OCI-LY7 (cell line): ENCODE results near the gene MAPRE3. TPM values are rescaled to one million over a fixed set of nuclear protein-coding genes. Genes with fewer than 3 reads are reported as not detected.

Source experiments
- BruUV-seq: library from RNA; stranded (reverse); fragments of 400-500 nt; replicated peaks from 2 replicates; lab custom pipeline; 2021; lab: Mats Ljungman, UMichigan
- CTCF ChIA-PET: fragments of 300-600 bp; sonication (Branson Sonifier 250); formaldehyde crosslinking; loops from one replicate; lab custom pipeline; 2022; ENCODE audit warnings: antibody characterized with exemption; ENCODE audit not compliant: unreplicated experiment; lab: Charles Lee
- POLR2A ChIA-PET: fragments of 300-600 bp; sonication (Branson Sonifier 250); formaldehyde crosslinking; loops from one replicate; lab custom pipeline; 2022; ENCODE audit warnings: antibody characterized with exemption; lab: Charles Lee
- DNase-seq: peaks from one replicate; pipeline ENCODE4 v3.0.0-alpha.2; 2015; ENCODE audit warnings: low spot score
- H2AFZ ChIP-seq: fragments of 200-600 bp; sonication (generic), shearing (Covaris generic); 2 replicates; pipeline ENCODE4 v1.6.1; 2014; ENCODE audit warnings: mild to moderate bottlenecking, antibody characterized with exemption, low read length, moderate library complexity
- H3K27ac ChIP-seq: fragments of 200-600 bp; sonication (generic); 2 replicates; pipeline ENCODE4 v1.5.1; 2014; ENCODE audit warnings: mixed run types, low read depth, mild to moderate bottlenecking, moderate library complexity, low read length, inconsistent platforms; ENCODE audit not compliant: poor library complexity, severe bottlenecking
- H3K36me3 ChIP-seq: fragments of 200-600 bp; sonication (generic); 2 replicates; pipeline ENCODE4 v1.6.1; 2014; ENCODE audit warnings: mild to moderate bottlenecking, antibody characterized with exemption, low read length, moderate library complexity, mixed read lengths; ENCODE audit not compliant: insufficient read depth
- H3K4me1 ChIP-seq: fragments of 200-600 bp; sonication (generic); 2 replicates; pipeline ENCODE4 v1.5.1; 2014; ENCODE audit warnings: mild to moderate bottlenecking, low read length; ENCODE audit not compliant: insufficient read depth, poor library complexity, severe bottlenecking
- H3K4me2 ChIP-seq: fragments of 200-600 bp; sonication (generic); 2 replicates; pipeline ENCODE4 v1.6.1; 2014; ENCODE audit warnings: mild to moderate bottlenecking, low read length
- H3K4me3 ChIP-seq: fragments of 200-600 bp; sonication (generic); 2 replicates; pipeline ENCODE4 v1.5.1; 2014; ENCODE audit warnings: mild to moderate bottlenecking, low read depth, low read length; ENCODE audit not compliant: poor library complexity, severe bottlenecking
- H3K79me2 ChIP-seq: fragments of 200-600 bp; sonication (generic); 2 replicates; pipeline ENCODE4 v1.6.1; 2016; ENCODE audit warnings: low read depth, mild to moderate bottlenecking, low read length, moderate library complexity, mixed read lengths; ENCODE audit not compliant: insufficient read depth
- H3K9me2 ChIP-seq: fragments of 200-600 bp; sonication (generic); 2 replicates; pipeline ENCODE4 v1.6.1; 2016; ENCODE audit warnings: mild to moderate bottlenecking, low read length, mixed read lengths; ENCODE audit not compliant: insufficient read depth
- H3K9me3 ChIP-seq: fragments of 200-600 bp; sonication (generic); 2 replicates; pipeline ENCODE4 v1.6.1; 2014; ENCODE audit warnings: mild to moderate bottlenecking, mixed run types, low read length, mixed read lengths
- H4K20me1 ChIP-seq: fragments of 200-600 bp; sonication (generic); 2 replicates; pipeline ENCODE4 v1.6.1; 2014; ENCODE audit warnings: mild to moderate bottlenecking, antibody characterized with exemption, low read length, moderate library complexity, mixed read lengths; ENCODE audit not compliant: insufficient read depth
- CTCF ChIP-seq: fragments of 200-600 bp; sonication (generic); conservative IDR thresholded peaks from 2 replicates; pipeline ENCODE4 v1.5.1; 2014; ENCODE audit warnings: mild to moderate bottlenecking, antibody characterized with exemption, low read length, moderate library complexity, mixed read lengths
- EZH2phosphoT487 ChIP-seq: fragments of 200-600 bp; sonication (generic); IDR thresholded peaks from 2 replicates; pipeline ENCODE4 v1.6.1; 2018; ENCODE audit warnings: low read depth, borderline replicate concordance, mild to moderate bottlenecking, mixed run types, antibody characterized with exemption, low read length, moderate library complexity, mixed read lengths
- intact Hi-C: fragments of 100-400 bp; cut with micrococcal nuclease; formaldehyde crosslinking; loops from one replicate; pipeline ENCODE4 v1.10.0; 2022; ENCODE audit not compliant: unreplicated experiment
- total RNA-seq, 2 experiments: library from RNA; depleted of rRNA in 1 of 2; stranded (reverse); fragments of >200 nt in 1 of 2; shearing (Covaris generic) in 1 of 2; gene quantifications; 2 replicates each; pipeline ENCODE4 v1.2.3, GENCODE V29; 2014 to 2022

MAPRE3 gene
- total RNA-seq, 2 experiments from 2014 or later: not detected

GRCh38 chr2:26948800-26949199 is 21.6 kb upstream of the MAPRE3 start:
- H3K4me1 ChIP-seq: no peaks in the 10 kb centered on the region
- intact Hi-C loops: no loop called here
- no TSS peak for BruUV-seq
- H3K9me3 ChIP-seq: no peaks in the 10 kb centered on the region
- no peaks in the 10 kb centered on the region for H3K36me3 ChIP-seq
- no peaks in the 10 kb centered on the region for H3K9me2 ChIP-seq
- no peak overlapping the region for H2AFZ ChIP-seq
- H4K20me1 ChIP-seq: no peaks in the 10 kb centered on the region
- H3K79me2 ChIP-seq: no peaks in the 10 kb centered on the region
- DNase-seq: no peak
- TF ChIP-seq EZH2phosphoT487: no peak
- TF ChIP-seq CTCF: no peak
- CTCF ChIA-PET: no interaction called here
- POLR2A ChIA-PET: no interaction called here
- H3K4me2 ChIP-seq: no peak overlapping the region
- H3K4me3 ChIP-seq: no peak overlapping the region
- H3K27ac ChIP-seq: no peak overlapping the region

GRCh38 chr2:26950246-26950645 is 20.2 kb upstream of the MAPRE3 start:
- Histone ChIP-seq H3K4me3 (no peak overlapping the region), H3K27ac (no peak overlapping the region), H4K20me1 (no peaks in the 10 kb centered on the region), H3K4me1 (no peaks in the 10 kb centered on the region), H3K36me3 (no peaks in the 10 kb centered on the region), H3K4me2 (no peak overlapping the region), H3K9me2 (no peaks in the 10 kb centered on the region), H2AFZ (no peak overlapping the region), H3K79me2 (no peaks in the 10 kb centered on the region), H3K9me3 (no peaks in the 10 kb centered on the region)
- POLR2A ChIA-PET: interaction anchor here (0.7 kb wide), 2 partner anchors 66 to 148 kb away, joined by 3 read pairs; no protein-coding TSS in a partner anchor
- intact Hi-C loops: no loop called here
- CTCF ChIA-PET: no interaction called here
- no peak for DNase-seq
- no peak for TF ChIP-seq CTCF
- TF ChIP-seq EZH2phosphoT487: no peak
- BruUV-seq: no TSS peak

GRCh38 chr2:26951236-26951635 is 19.2 kb upstream of the MAPRE3 start:
- no peak for TF ChIP-seq EZH2phosphoT487
- TF ChIP-seq CTCF: no peak
- H3K4me1 ChIP-seq: no peaks in the 10 kb centered on the region
- H3K9me3 ChIP-seq: no peaks in the 10 kb centered on the region
- H3K36me3 ChIP-seq: no peaks in the 10 kb centered on the region
- H3K27ac ChIP-seq: no peak overlapping the region
- H3K4me2 ChIP-seq: no peak overlapping the region
- no peak for DNase-seq
- H2AFZ ChIP-seq: no peak overlapping the region
- H3K79me2 ChIP-seq: no peaks in the 10 kb centered on the region
- no peaks in the 10 kb centered on the region for H4K20me1 ChIP-seq
- ChIA-PET CTCF (no interaction called here), POLR2A (no interaction called here)
- BruUV-seq: no TSS peak
- no peaks in the 10 kb centered on the region for H3K9me2 ChIP-seq
- intact Hi-C loops: no loop called here
- H3K4me3 ChIP-seq: no peak overlapping the region
